Activated T-cell treated with anti-CD3 and anti-CD28 coated beads, Interleukin-2, amount 50 U/mL, for 1 hour (primary cell): ENCODE measurements around the gene ST14.

Experiments used
- DNase-seq: peaks from one replicate; pipeline ENCODE4 v3.0.0-alpha.2; 2020

Gene ST14

GRCh38 chr11:130137999-130138398 is 21.6 kb upstream of the ST14 start:
- DNase-seq: no peak

GRCh38 chr11:130139401-130139800 is 20.2 kb upstream of the ST14 start:
- no peak for DNase-seq

GRCh38 chr11:130141561-130142341 is 17.8 kb upstream of the ST14 start:
- no peak for DNase-seq

- no peak for DNase-seq
Observed at GRCh38 chr11:130144141-130144540, 15.4 kb upstream of the ST14 start.

GRCh38 chr11:130144861-130145281 is 14.7 kb upstream of the ST14 start:
- no peak for DNase-seq

- no peak for DNase-seq
Observed at GRCh38 chr11:130145311-130145812, 14.2 kb upstream of the ST14 start.

- DNase-seq: no peak
Observed at GRCh38 chr11:130145975-130146776, 13.4 kb upstream of the ST14 start.

GRCh38 chr11:130146796-130147195 is 12.8 kb upstream of the ST14 start:
- no peak for DNase-seq

- DNase-seq: no peak
Observed at GRCh38 chr11:130148796-130149326, 10.7 kb upstream of the ST14 start.

- no peak for DNase-seq
Observed at GRCh38 chr11:130150790-130151189, 8.8 kb upstream of the ST14 start.

GRCh38 chr11:130151196-130151595 is 8.4 kb upstream of the ST14 start:
- DNase-seq: no peak

- DNase-seq: no peak
Observed at GRCh38 chr11:130156108-130157022, 3.2 kb upstream of the ST14 start.

- no peak for DNase-seq
Observed at GRCh38 chr11:130157101-130157500, 2.5 kb upstream of the ST14 start.

- DNase-seq: no peak
Observed at GRCh38 chr11:130157840-130158239, 1.7 kb upstream of the ST14 start.

GRCh38 chr11:130159139-130159538 is 443 bp upstream of the ST14 start:
- DNase-seq: no peak

GRCh38 chr11:130160498-130161155 is 1.0 kb downstream of the ST14 start:
- DNase-seq: no peak

GRCh38 chr11:130161441-130162145 is 2.0 kb downstream of the ST14 start:
- no peak for DNase-seq

GRCh38 chr11:130162733-130163132 is 3.2 kb downstream of the ST14 start:
- DNase-seq: no peak

- no peak for DNase-seq
Observed at GRCh38 chr11:130163346-130164220, 4.0 kb downstream of the ST14 start.

GRCh38 chr11:130164221-130164570 is 4.6 kb downstream of the ST14 start:
- DNase-seq: no peak
